HEK293T (cell line): ENCODE data around the gene IFNL3.

Source experiments
- BHLHE40 ChIP-seq: fragments of 450-650 bp; IDR thresholded peaks from 2 replicates; pipeline ENCODE4 v1.6.1; 2016; ENCODE audit warnings: mild to moderate bottlenecking, moderate library complexity, borderline replicate concordance
- CTBP1 ChIP-seq: fragments of 450-650 bp; IDR thresholded peaks from 2 replicates; pipeline ENCODE4 v1.6.1; 2016; ENCODE audit warnings: borderline replicate concordance
- ELF4 ChIP-seq: fragments of 450-650 bp; IDR thresholded peaks from 2 replicates; pipeline ENCODE4 v1.6.1; 2017; ENCODE audit warnings: antibody characterized with exemption
- FOXA1 ChIP-seq: fragments of 450-650 bp; IDR thresholded peaks from 2 replicates; pipeline ENCODE4 v1.6.1; 2016; ENCODE audit warnings: mild to moderate bottlenecking
- HDGF ChIP-seq: fragments of 450-650 bp; IDR thresholded peaks from 2 replicates; pipeline ENCODE4 v1.6.1; 2017; ENCODE audit warnings: antibody characterized with exemption, borderline replicate concordance
- NFRKB ChIP-seq: fragments of 450-650 bp; IDR thresholded peaks from 2 replicates; pipeline ENCODE4 v1.6.1; 2016; ENCODE audit warnings: mild to moderate bottlenecking, moderate library complexity
- SP1 ChIP-seq: fragments of 450-650 bp; IDR thresholded peaks from 2 replicates; pipeline ENCODE4 v1.6.1; 2017
- SUZ12 ChIP-seq: fragments of 450-650 bp; IDR thresholded peaks from 2 replicates; pipeline ENCODE4 v1.6.1; 2016; ENCODE audit warnings: mild to moderate bottlenecking
- TARDBP ChIP-seq: fragments of 450-650 bp; IDR thresholded peaks from 2 replicates; pipeline ENCODE4 v1.6.1; 2016
- ZNF384 ChIP-seq: fragments of 450-650 bp; IDR thresholded peaks from 2 replicates; pipeline ENCODE4 v1.6.1; 2016

DNA sequence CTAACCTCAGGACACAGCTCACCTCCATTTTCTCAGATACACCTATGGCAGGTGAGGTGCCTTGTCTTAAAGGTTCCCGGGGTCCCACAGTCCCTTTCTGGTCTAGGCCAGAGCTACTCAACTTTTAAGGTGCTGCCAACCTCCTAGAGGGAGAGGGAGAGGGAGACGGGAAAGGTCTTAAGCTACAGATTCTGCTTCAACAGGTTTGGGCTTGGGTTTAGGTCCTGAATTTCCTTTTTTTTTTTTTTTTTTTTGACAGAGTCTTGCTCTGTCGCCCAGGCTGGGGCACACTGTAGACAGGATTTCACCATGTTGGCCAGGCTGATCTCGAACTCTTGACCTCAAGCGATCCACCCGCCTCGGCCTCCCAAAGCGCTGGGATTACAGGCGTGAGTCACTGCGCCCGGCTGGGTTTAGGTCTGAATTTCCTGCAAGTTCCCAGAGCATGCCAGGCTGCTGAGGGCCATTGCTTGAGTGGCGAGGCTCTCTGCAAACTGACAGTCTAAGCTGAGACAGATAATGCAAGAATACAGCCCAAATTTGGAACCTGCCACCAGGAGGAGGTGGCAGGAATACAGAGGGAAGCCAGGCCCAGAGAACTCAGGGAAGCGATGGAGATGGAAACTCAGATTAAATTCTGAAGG is 33.0 kb downstream of the IFNL3 start:
- TF ChIP-seq NFRKB = no peak
- no peak for TF ChIP-seq TARDBP
- no peak for TF ChIP-seq HDGF
- no peak for TF ChIP-seq ZNF384
- no peak for TF ChIP-seq ELF4
- TF ChIP-seq SP1 = no peak
- TF ChIP-seq FOXA1 = no peak
- TF ChIP-seq BHLHE40 = no peak
- no peak for TF ChIP-seq SUZ12
- TF ChIP-seq CTBP1 = no peak
